ENCODE results near the gene GPR15LG.

Gene GPR15LG

GRCh38 chr10:84194424-84195043 is 20.9 kb downstream of the GPR15LG start, which contains the start of gene CDHR1:
CDHR1 (plus strand) TSS chr10:84194537; CDS start chr10:84194761, 224 bp downstream.
- DNase-seq: peak; percentile 6 to 24

GRCh38 chr10:84195044-84195830 is 21.6 kb downstream of the GPR15LG start:
- DNase-seq: no peak

- no peak for DNase-seq
Measured at GRCh38 chr10:84196083-84196482, 22.5 kb downstream of the GPR15LG start.

- DNase-seq: no peak
Measured at GRCh38 chr10:84196941-84197340, 23.3 kb downstream of the GPR15LG start.

- DNase-seq: no peak
Measured at GRCh38 chr10:84197643-84198042, 24.0 kb downstream of the GPR15LG start.

GRCh38 chr10:84198206-84198915 is 24.8 kb downstream of the GPR15LG start:
- no peak for DNase-seq

- DNase-seq: no peak
Measured at GRCh38 chr10:84200537-84201243, 27.1 kb downstream of the GPR15LG start.

- DNase-seq: no peak
Measured at GRCh38 chr10:84201244-84201606, 27.6 kb downstream of the GPR15LG start.

- DNase-seq: no peak
Measured at GRCh38 chr10:84201682-84202081, 28.1 kb downstream of the GPR15LG start.

- DNase-seq: no peak
Measured at GRCh38 chr10:84202349-84202748, 28.7 kb downstream of the GPR15LG start.

GRCh38 chr10:84204122-84204521 is 30.5 kb downstream of the GPR15LG start:
- no peak for DNase-seq

- DNase-seq: no peak
Measured at GRCh38 chr10:84204610-84205009, 31.0 kb downstream of the GPR15LG start.

- no peak for DNase-seq
Measured at GRCh38 chr10:84205049-84205852, 31.6 kb downstream of the GPR15LG start.

GRCh38 chr10:84205853-84206525 is 32.4 kb downstream of the GPR15LG start:
- DNase-seq: no peak

- DNase-seq: no peak
Measured at GRCh38 chr10:84208023-84208422, 34.4 kb downstream of the GPR15LG start.

GRCh38 chr10:84211566-84211965 is 38.0 kb downstream of the GPR15LG start:
- no peak for DNase-seq

- DNase-seq: no peak
Measured at GRCh38 chr10:84212014-84212413, 38.4 kb downstream of the GPR15LG start.

- no peak for DNase-seq
Measured at GRCh38 chr10:84213076-84213475, 39.5 kb downstream of the GPR15LG start.

GRCh38 chr10:84214046-84214572 is 40.5 kb downstream of the GPR15LG start:
- DNase-seq: no peak

- peak in 1 of 2 experiments; percentile 0 for DNase-seq
Measured at GRCh38 chr10:84214612-84215235, 41.1 kb downstream of the GPR15LG start.

- DNase-seq: no peak
Measured at GRCh38 chr10:84216834-84217233, 43.2 kb downstream of the GPR15LG start.

Data from NCI-H1930 (cell line).